NOMO-1 (cell line): ENCODE data around the gene MESD.

ENCODE experiments used
- DNase-seq, 2 experiments: peaks; one replicate each; lab custom pipeline; 2025; ENCODE audit not compliant: unreplicated experiment in 2 of 2; lab: John Stamatoyannopoulos, UW

The MESD gene

GRCh38 chr15:80942266-80942665 lies 47.4 kb downstream of the MESD start:
- DNase-seq, result no peak

- no peak for DNase-seq
Measured at GRCh38 chr15:80940851-80941250, 48.8 kb downstream of the MESD start.

GRCh38 chr15:80940331-80940730 lies 49.3 kb downstream of the MESD start:
- no peak for DNase-seq

- no peak for DNase-seq
Measured at GRCh38 chr15:80939216-80939615, 50.4 kb downstream of the MESD start.

GRCh38 chr15:80937718-80938117 lies 51.9 kb downstream of the MESD start:
- DNase-seq, result no peak

- no peak for DNase-seq
Measured at GRCh38 chr15:80936288-80937078, 53.1 kb downstream of the MESD start.

- DNase-seq, result no peak
Measured at GRCh38 chr15:80934761-80935221, 54.8 kb downstream of the MESD start.

- DNase-seq, result no peak
Measured at GRCh38 chr15:80932989-80933388, 56.6 kb downstream of the MESD start.

GRCh38 chr15:80932513-80932815 lies 57.2 kb downstream of the MESD start:
- no peak for DNase-seq

GRCh38 chr15:80931721-80932512 lies 57.7 kb downstream of the MESD start:
- DNase-seq, result no peak

GRCh38 chr15:80931191-80931590 lies 58.4 kb downstream of the MESD start:
- DNase-seq, result no peak

GRCh38 chr15:80929689-80930088 lies 59.9 kb downstream of the MESD start:
- no peak for DNase-seq

- no peak for DNase-seq
Measured at GRCh38 chr15:80929225-80929624, 60.4 kb downstream of the MESD start.

GRCh38 chr15:80926126-80926525 lies 63.5 kb downstream of the MESD start:
- no peak for DNase-seq

- DNase-seq, result no peak
Measured at GRCh38 chr15:80925597-80926059, 64.0 kb downstream of the MESD start.

- DNase-seq, result no peak
Measured at GRCh38 chr15:80924278-80924677, 65.3 kb downstream of the MESD start.

- DNase-seq, result no peak
Measured at GRCh38 chr15:80923668-80924067, 66.0 kb downstream of the MESD start.

GRCh38 chr15:80921736-80922410 lies 67.7 kb downstream of the MESD start:
- DNase-seq, result no peak

- no peak for DNase-seq
Measured at GRCh38 chr15:80920271-80920699, 69.3 kb downstream of the MESD start.

GRCh38 chr15:80918196-80918783 lies 71.3 kb downstream of the MESD start:
- no peak for DNase-seq

GRCh38 chr15:80916056-80916455 lies 73.6 kb downstream of the MESD start:
- no peak for DNase-seq
